K562 (cell line): ENCODE results near the gene CHIC2. TPM values are rescaled to one million over a fixed set of nuclear protein-coding genes. Genes with fewer than 3 reads are reported as not detected.

Experiments
- ATAC-seq: fragments of 200-7000 bp; cut with Tn5 transposase; 3 replicates; pipeline ENCODE4 v1.9.1; 2020; ENCODE audit warnings: moderate library complexity
- BruUV-seq: library from RNA; stranded (reverse); fragments of 400-500 nt; replicated peaks from 2 replicates; lab custom pipeline; 2021; lab: Mats Ljungman, UMichigan
- CTCF ChIA-PET: fragments of 300-600 bp; formaldehyde crosslinking; extraction: SDS; loops from one replicate; lab custom pipeline; 2021; ENCODE audit warnings: low intra/inter-chr PET ratio; lab: Yijun Ruan, JAX
- POLR2A ChIA-PET: fragments of 300-600, 350-650 bp; sonication (Branson Sonifier 250); formaldehyde crosslinking; extraction: SDS; loops from one replicate; lab custom pipeline; 2021; ENCODE audit warnings: antibody characterized with exemption, inconsistent platforms; lab: Yijun Ruan, JAX
- DNase-seq, 4 experiments: peaks; one replicate each; pipeline versions ENCODE4 v3.0.0 to v3.0.0-alpha.2; 2011 to 2018; ENCODE audit warnings: low spot score in 3 of 4, mixed read lengths in 3 of 4; ENCODE audit errors: extremely low read depth in 1 of 4
- FAIRE-seq: peaks from 2 replicates; lab custom pipeline; 2011; peaks lifted over from hg19 to GRCh38; lab: Jason Lieb, UNC
- H2AFZ ChIP-seq: 2 replicates; pipeline ENCODE4 v1.6.0; 2011; ENCODE audit warnings: low read depth, low read length, control low read depth, inconsistent platforms
- H3K27ac ChIP-seq: fragments of 200-600 bp; 3 replicates; pipeline ENCODE4 v1.8.0; 2011; ENCODE audit warnings: low read depth, mild to moderate bottlenecking, control low read depth, inconsistent platforms, low read length, moderate library complexity, mixed read lengths; ENCODE audit errors: extremely low read depth
- H3K27me3 ChIP-seq, 2 experiments: fragments of 300-600 bp in 1 of 2; 2 replicates in 1 of 2; 3 replicates in 1 of 2; pipeline versions ENCODE4 v1.6.0 to v1.8.0; 2011; ENCODE audit warnings: inconsistent platforms in 2 of 2, low read length in 2 of 2, mild to moderate bottlenecking in 1 of 2, mixed read lengths in 1 of 2, moderate library complexity in 1 of 2; ENCODE audit not compliant: control insufficient read depth in 2 of 2, insufficient read depth in 2 of 2
- H3K36me3 ChIP-seq: fragments of 300-600 bp; 3 replicates; pipeline ENCODE4 v1.8.0; 2011; ENCODE audit warnings: mild to moderate bottlenecking, low read length, inconsistent platforms; ENCODE audit not compliant: control insufficient read depth, insufficient read depth
- H3K4me1 ChIP-seq, 2 experiments: fragments of 200-600 bp in 1 of 2; replicated peaks in 1 of 2; 2 replicates in 1 of 2; 3 replicates in 1 of 2; pipeline versions ENCODE4 v1.5.1 to v1.8.0; 2011; ENCODE audit warnings: inconsistent platforms in 2 of 2, low read length in 2 of 2, mild to moderate bottlenecking in 1 of 2, mixed read lengths in 1 of 2, moderate library complexity in 1 of 2; ENCODE audit not compliant: control insufficient read depth in 2 of 2, insufficient read depth in 2 of 2
- H3K4me2 ChIP-seq: 2 replicates; pipeline ENCODE4 v1.6.1; 2011; ENCODE audit warnings: low read length, control low read depth, inconsistent platforms, mixed read lengths; ENCODE audit not compliant: insufficient read depth
- H3K4me3 ChIP-seq: fragments of 200-600 bp; sonication (generic), shearing (Covaris generic); 2 replicates; pipeline ENCODE4 v1.5.1; 2016; ENCODE audit warnings: control low read depth, inconsistent platforms
- H3K79me2 ChIP-seq: fragments of 200-600 bp; 3 replicates; pipeline ENCODE4 v1.8.0; 2011; ENCODE audit warnings: low read length, inconsistent platforms; ENCODE audit not compliant: control insufficient read depth, insufficient read depth
- H3K9ac ChIP-seq, 2 experiments: 2 replicates each; pipeline versions ENCODE4 v1.6.0 to v1.6.1; 2011; ENCODE audit warnings: low read depth in 2 of 2, low read length in 2 of 2, control low read depth in 1 of 2, inconsistent platforms in 1 of 2, mild to moderate bottlenecking in 1 of 2, mixed read lengths in 1 of 2; ENCODE audit not compliant: insufficient read depth in 1 of 2
- H3K9me1 ChIP-seq: one replicate; pipeline ENCODE4 v1.6.0; 2011; ENCODE audit warnings: inconsistent platforms, mild to moderate bottlenecking, low read length, moderate library complexity; ENCODE audit not compliant: control insufficient read depth, insufficient read depth
- H3K9me3 ChIP-seq: replicated peaks from 2 replicates; pipeline ENCODE4 v1.5.1; 2011; ENCODE audit warnings: low read depth, low read length, inconsistent platforms; ENCODE audit not compliant: control insufficient read depth, insufficient read depth
- H4K20me1 ChIP-seq: replicated peaks from 2 replicates; pipeline ENCODE4 v1.6.1; 2011; ENCODE audit warnings: low read length, inconsistent platforms, mixed read lengths; ENCODE audit not compliant: control insufficient read depth, insufficient read depth
- ARID3B ChIP-seq: fragments of 250-450 bp; sonication (Bioruptor Pico); IDR thresholded peaks from 2 replicates; pipeline ENCODE4 v1.4.0; 2020; ENCODE audit warnings: borderline replicate concordance
- BCL6 ChIP-seq: fragments of 250-450 bp; sonication (Bioruptor Pico); IDR thresholded peaks from 2 replicates; pipeline ENCODE4 v1.4.0; 2020
- CBX2 ChIP-seq: fragments of 200-600 bp; sonication (generic); IDR thresholded peaks from one replicate; pipeline ENCODE4 v1.6.1; 2012; ENCODE audit warnings: mild to moderate bottlenecking, low read length, inconsistent platforms; ENCODE audit not compliant: insufficient read depth, poor library complexity, severe bottlenecking
- CC2D1A ChIP-seq: fragments of 450-650 bp; IDR thresholded peaks from 2 replicates; pipeline ENCODE4 v1.6.1; 2017; ENCODE audit warnings: mild to moderate bottlenecking
- LARP7 ChIP-seq: fragments of 450-650 bp; IDR thresholded peaks from 2 replicates; pipeline ENCODE4 v1.6.1; 2016
- MTA3 ChIP-seq: fragments of 450-650 bp; formaldehyde crosslinking; IDR thresholded peaks from 2 replicates; pipeline ENCODE4 v1.6.1; 2017; ENCODE audit warnings: mild to moderate bottlenecking, borderline replicate concordance
- NR1H2 ChIP-seq: sonication (generic); formaldehyde crosslinking; IDR thresholded peaks from 2 replicates; pipeline ENCODE4 v1.4.0; 2020; ENCODE audit warnings: mild to moderate bottlenecking, missing genetic modification reagents
- NR3C1 ChIP-seq: sonication (generic); formaldehyde crosslinking; IDR thresholded peaks from 2 replicates; pipeline ENCODE4 v1.8.1; 2022; ENCODE audit warnings: missing genetic modification reagents
- RCOR1 ChIP-seq, 2 experiments: IDR thresholded peaks; 2 replicates each; pipeline ENCODE4 v1.6.1; 2012; ENCODE audit warnings: low read depth in 2 of 2, low read length in 2 of 2, borderline replicate concordance in 1 of 2, improper control_type of control experiment in 1 of 2
- THAP12 ChIP-seq: fragments of 250-450 bp; sonication (Bioruptor Pico); IDR thresholded peaks from 2 replicates; pipeline ENCODE4 v1.9.0; 2021; ENCODE audit warnings: mild to moderate bottlenecking, inconsistent platforms
- ZNF24 ChIP-seq: fragments of 450-650 bp; IDR thresholded peaks from 2 replicates; pipeline ENCODE4 v1.6.1; 2016
- ZNF395 ChIP-seq: fragments of 200-800 bp; sonication (Bioruptor generic); IDR thresholded peaks from 2 replicates; pipeline ENCODE4 v1.6.1; 2017; ENCODE audit warnings: missing genetic modification characterization, missing compliant biosample characterization
- ZNF586 ChIP-seq: fragments of 450-650 bp; formaldehyde crosslinking; conservative IDR thresholded peaks from 2 replicates; pipeline ENCODE4 v1.4.0; 2020; ENCODE audit warnings: mild to moderate bottlenecking, moderate library complexity
- ZNF609 ChIP-seq: sonication (generic); formaldehyde crosslinking; IDR thresholded peaks from 2 replicates; pipeline ENCODE4 v1.8.1; 2023; ENCODE audit warnings: missing genetic modification reagents, mild to moderate bottlenecking, borderline replicate concordance
- in situ Hi-C: fragments of 300-500 bp; cut with MboI; formaldehyde crosslinking; loops from 4 replicates; pipeline ENCODE4 v1.15.0; 2018; ENCODE audit warnings: inconsistent platforms, mixed read lengths
- intact Hi-C: fragments of 100-400 bp; cut with micrococcal nuclease; formaldehyde crosslinking; loops from 2 replicates; pipeline ENCODE4 v1.14.2; 2022
- polyA plus RNA-seq, 8 experiments: library from polyadenylated mRNA; depleted of rRNA in 4 of 8; stranded (reverse) in 5 of 8; unstranded in 3 of 8; fragments of >200 nt; fragmentation: Nextera tagmentation in 2 of 8; fragmentation: Illumina TruSeq in 1 of 8; extraction: Ambion mirVana in 2 of 8; extraction: Trizol in 1 of 8; gene quantifications; 2 replicates each; pipeline versions ENCODE4 v1.2.1 to v1.2.3, GENCODE V29; 2011 to 2014; ENCODE audit warnings: inconsistent platforms in 1 of 8, missing spikeins in 1 of 8
- total RNA-seq, 7 experiments: library from RNA; depleted of rRNA in 6 of 7; stranded (reverse); fragments of >200 nt in 6 of 7; fragmentation: Illumina TruSeq in 2 of 7; extraction: Trizol in 2 of 7; gene quantifications; 2 replicates each; pipeline versions ENCODE4 v1.2.1 to v1.2.3, GENCODE V29; 2011 to 2021; ENCODE audit warnings: low replicate concordance in 1 of 7

CHIC2 gene
- total and polyA plus RNA-seq, 9 of the 15 experiments (the other 6 are each of a cell fraction or from before 2014, with no cell fraction given): 0.89 to 25.1 (median 12.1) TPM

- H4K20me1 ChIP-seq: no peaks in the 10 kb centered on the region
- H3K79me2 ChIP-seq: no peaks in the 10 kb centered on the region
- no peak overlapping the region for H3K4me2 ChIP-seq
- ChIA-PET POLR2A (interaction anchor here (1.1 kb wide), 1 partner anchor 10 kb away, joined by 3 read pairs; no protein-coding TSS in a partner anchor), CTCF (no interaction called here)
- no peaks in the 10 kb centered on the region; the same call in 1 of the 2 replicates for H3K9me3 ChIP-seq
- FAIRE-seq (no peak), DNase-seq (no peak), ATAC-seq (no peak)
- intact Hi-C loops: no loop called here
- no peaks in the 10 kb centered on the region for H3K9me1 ChIP-seq
- no TSS peak for BruUV-seq
- no peak overlapping the region for H3K27ac ChIP-seq
- H3K4me3 ChIP-seq: no peak overlapping the region
- in situ Hi-C loops: no loop called here
- no peak overlapping the region for H3K9ac ChIP-seq
- no peaks in the 10 kb centered on the region for H3K36me3 ChIP-seq
- no peaks in the 10 kb centered on the region for H3K4me1 ChIP-seq
- H2AFZ ChIP-seq: no peak overlapping the region
- H3K27me3 ChIP-seq: no peaks in the 10 kb centered on the region; a peak in 2 of 5 replicates
- TF ChIP-seq ZNF609 (CRISPR knock-in tag) (no peak), ZNF395 (CRISPR knock-in tag) (no peak), BCL6 (CRISPR knock-in tag) (no peak), RCOR1 (IDR thresholded peaks at IDR 0.05; ENCODE audit: borderline replicate concordance in 1 of 2, low read depth in 2 of 2, low read length in 2 of 2) (no peak), CBX2 (no peak), ZNF586 (CRISPR knock-in tag) (no peak), MTA3 (no peak), ARID3B (CRISPR knock-in tag) (no peak), CC2D1A (no peak), THAP12 (CRISPR knock-in tag) (no peak), NR3C1 (no peak), NR1H2 (CRISPR knock-in tag) (no peak), LARP7 (no peak), ZNF24 (no peak)
Observed at GRCh38 chr4:53986062-53986461, 78.3 kb downstream of the CHIC2 start.
